ENCODE measurements around the gene PSMD11.

The PSMD11 gene

GRCh38 chr17:32488177-32488542, 43.9 kb downstream of the PSMD11 start:
- DNase-seq: no peak
- Histone ChIP-seq H3K4me3 (ENCODE audit: low read depth, low read length) (peak overlapping the region; percentile 62), H3K9me3 (ENCODE audit: severe bottlenecking) (no peaks in the 10 kb centered on the region), H3K27ac (peak overlapping the region; percentile 86), H3K27me3 (ENCODE audit: insufficient read depth, low read depth, severe bottlenecking) (no peaks in the 10 kb centered on the region), H3K36me3 (peaks cover 33% of the 10 kb centered on the region)
- no peak for TF ChIP-seq CTCF (IDR thresholded peaks at IDR 0.05; ENCODE audit: low read depth, low read length)

GRCh38 chr17:32488604-32489180, 44.4 kb downstream of the PSMD11 start:
- Histone ChIP-seq H3K9me3 (ENCODE audit: severe bottlenecking) (no peaks in the 10 kb centered on the region), H3K4me3 (ENCODE audit: low read depth, low read length) (peak overlapping the region; percentile 62), H3K36me3 (peaks cover 33% of the 10 kb centered on the region), H3K27ac (peak overlapping the region; percentile 29), H3K27me3 (ENCODE audit: insufficient read depth, low read depth, severe bottlenecking) (no peaks in the 10 kb centered on the region)
- DNase-seq: no peak
- TF ChIP-seq CTCF (IDR thresholded peaks at IDR 0.05; ENCODE audit: low read depth, low read length): no peak

GRCh38 chr17:32489320-32490100, 45.2 kb downstream of the PSMD11 start:
- H3K4me3 ChIP-seq (ENCODE audit: low read depth, low read length): peak overlapping the region; percentile 62

GRCh38 chr17:32490101-32490482, 45.8 kb downstream of the PSMD11 start:
- Histone ChIP-seq H3K27me3 (ENCODE audit: insufficient read depth, low read depth, severe bottlenecking) (no peaks in the 10 kb centered on the region), H3K4me3 (ENCODE audit: low read depth, low read length) (peak overlapping the region; percentile 62), H3K27ac (peak overlapping the region; percentile 67), H3K36me3 (peaks cover 33% of the 10 kb centered on the region), H3K9me3 (ENCODE audit: severe bottlenecking) (no peaks in the 10 kb centered on the region)
- no peak; the same call in 1 of the 2 replicates for TF ChIP-seq CTCF (IDR thresholded peaks at IDR 0.05; ENCODE audit: low read depth, low read length)
- DNase-seq: peak; percentile 38

More at GRCh38 chr17:32489320-32490100, 45.2 kb downstream of the PSMD11 start:
- Histone ChIP-seq H3K9me3 (ENCODE audit: severe bottlenecking) (no peaks in the 10 kb centered on the region), H3K36me3 (peaks cover 33% of the 10 kb centered on the region), H3K27me3 (ENCODE audit: insufficient read depth, low read depth, severe bottlenecking) (no peaks in the 10 kb centered on the region), H3K27ac (peak overlapping the region; percentile 67)
- DNase-seq: no peak
- no peak for TF ChIP-seq CTCF (IDR thresholded peaks at IDR 0.05; ENCODE audit: low read depth, low read length)

GRCh38 chr17:32491371-32492263, 47.3 kb downstream of the PSMD11 start:
- DNase-seq: peak; percentile 90
- Histone ChIP-seq H3K9me3 (ENCODE audit: severe bottlenecking) (no peaks in the 10 kb centered on the region), H3K27me3 (ENCODE audit: insufficient read depth, low read depth, severe bottlenecking) (no peaks in the 10 kb centered on the region), H3K4me3 (ENCODE audit: low read depth, low read length) (no peak overlapping the region), H3K27ac (peak overlapping the region; percentile 67), H3K36me3 (peaks cover 33% of the 10 kb centered on the region)
- no peak for TF ChIP-seq CTCF (IDR thresholded peaks at IDR 0.05; ENCODE audit: low read depth, low read length)

Data from WERI-Rb-1 (cell line).